ENCODE measurements around the gene NXPE3. TPM values are rescaled to one million over a fixed set of nuclear protein-coding genes. Genes with fewer than 3 reads are reported as not detected.

NXPE3 gene
- total RNA-seq, 1 donor from 2014 or later, result 9.4 TPM

GRCh38 chr3:101833446-101833974 is 54.5 kb downstream of the NXPE3 start:
- DNase-seq (ENCODE audit: low spot score), result no peak
- Mint-ChIP-seq H3K4me3 (no peak overlapping the region), H3K9me3 (no peaks in the 10 kb centered on the region), H3K4me1 (peaks cover 12% of the 10 kb centered on the region), H3K27ac (no peak overlapping the region), H3K36me3 (no peaks in the 10 kb centered on the region), H3K27me3 (ENCODE audit: insufficient read depth, low read depth) (peaks cover 2% of the 10 kb centered on the region)
- Histone ChIP-seq H3K36me3 (no peaks in the 10 kb centered on the region), H3K9me3 (ENCODE audit: low read depth) (no peaks in the 10 kb centered on the region), H3F3A (ENCODE audit: low read depth) (no peaks in the 10 kb centered on the region), H4K20me1 (ENCODE audit: low read depth) (no peaks in the 10 kb centered on the region), H3K4me3 (no peak overlapping the region), H3K9ac (no peak overlapping the region), H3K27ac (no peak overlapping the region), H3K4me2 (no peak overlapping the region), H3K27me3 (no peaks in the 10 kb centered on the region), H3K4me1 (peaks cover 11% of the 10 kb centered on the region), H2AFZ (replicated peaks) (no peak overlapping the region), H3K79me2 (ENCODE audit: low read depth) (no peaks in the 10 kb centered on the region)
- TF ChIP-seq, protein P1, sequence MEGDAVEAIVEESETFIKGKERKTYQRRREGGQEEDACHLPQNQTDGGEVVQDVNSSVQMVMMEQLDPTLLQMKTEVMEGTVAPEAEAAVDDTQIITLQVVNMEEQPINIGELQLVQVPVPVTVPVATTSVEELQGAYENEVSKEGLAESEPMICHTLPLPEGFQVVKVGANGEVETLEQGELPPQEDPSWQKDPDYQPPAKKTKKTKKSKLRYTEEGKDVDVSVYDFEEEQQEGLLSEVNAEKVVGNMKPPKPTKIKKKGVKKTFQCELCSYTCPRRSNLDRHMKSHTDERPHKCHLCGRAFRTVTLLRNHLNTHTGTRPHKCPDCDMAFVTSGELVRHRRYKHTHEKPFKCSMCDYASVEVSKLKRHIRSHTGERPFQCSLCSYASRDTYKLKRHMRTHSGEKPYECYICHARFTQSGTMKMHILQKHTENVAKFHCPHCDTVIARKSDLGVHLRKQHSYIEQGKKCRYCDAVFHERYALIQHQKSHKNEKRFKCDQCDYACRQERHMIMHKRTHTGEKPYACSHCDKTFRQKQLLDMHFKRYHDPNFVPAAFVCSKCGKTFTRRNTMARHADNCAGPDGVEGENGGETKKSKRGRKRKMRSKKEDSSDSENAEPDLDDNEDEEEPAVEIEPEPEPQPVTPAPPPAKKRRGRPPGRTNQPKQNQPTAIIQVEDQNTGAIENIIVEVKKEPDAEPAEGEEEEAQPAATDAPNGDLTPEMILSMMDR (IDR thresholded peaks at IDR 0.05), result no peak
- no peak for TF ChIP-seq EZH2phosphoT487 (IDR thresholded peaks at IDR 0.05)
- TF ChIP-seq EZH2 (IDR thresholded peaks at IDR 0.05), result no peak

DNA sequence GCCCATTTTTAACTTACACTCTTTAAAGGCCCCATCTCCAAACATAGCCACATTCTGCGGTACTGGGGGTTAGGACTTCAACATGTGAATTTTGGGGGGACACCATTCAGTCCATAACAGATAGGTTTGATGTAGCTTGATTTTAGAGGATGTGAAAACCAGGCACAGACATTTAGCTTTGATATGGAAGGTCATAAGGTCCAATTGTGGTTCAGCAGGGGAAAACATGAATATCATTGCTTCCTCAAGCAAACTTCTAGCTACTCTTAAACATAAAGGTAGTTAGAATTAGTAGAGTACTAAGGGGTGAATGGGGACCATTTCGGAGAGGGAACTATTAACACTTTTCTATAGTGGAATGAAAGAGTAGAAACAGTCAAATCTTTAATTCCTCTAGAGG is 56.7 kb downstream of the NXPE3 start:
- Mint-ChIP-seq H3K27ac (no peak overlapping the region), H3K4me1 (no peaks in the 10 kb centered on the region), H3K4me3 (no peak overlapping the region), H3K27me3 (ENCODE audit: insufficient read depth, low read depth) (peaks cover 2% of the 10 kb centered on the region), H3K9me3 (no peaks in the 10 kb centered on the region), H3K36me3 (no peaks in the 10 kb centered on the region)
- no peaks in the 10 kb centered on the region for H3K36me3 ChIP-seq
- H3K79me2 ChIP-seq (ENCODE audit: low read depth), result no peaks in the 10 kb centered on the region
- H3K9ac ChIP-seq, result no peak overlapping the region
- no peak overlapping the region for H3K27ac ChIP-seq
- no peaks in the 10 kb centered on the region for H3F3A ChIP-seq (ENCODE audit: low read depth)
- no peak overlapping the region for H3K4me3 ChIP-seq
- no peak overlapping the region for H3K4me2 ChIP-seq
- no peaks in the 10 kb centered on the region for H4K20me1 ChIP-seq (ENCODE audit: low read depth)
- H3K9me3 ChIP-seq (ENCODE audit: low read depth), result no peaks in the 10 kb centered on the region
- no peak overlapping the region for H2AFZ ChIP-seq (replicated peaks)
- H3K27me3 ChIP-seq, result no peaks in the 10 kb centered on the region
- no peak for DNase-seq (ENCODE audit: low spot score)
- no peaks in the 10 kb centered on the region for H3K4me1 ChIP-seq
- no peak for TF ChIP-seq EZH2phosphoT487 (IDR thresholded peaks at IDR 0.05)
- TF ChIP-seq, protein P1 (IDR thresholded peaks at IDR 0.05), result no peak
- TF ChIP-seq EZH2 (IDR thresholded peaks at IDR 0.05), result no peak

- Histone ChIP-seq H3K4me1 (no peaks in the 10 kb centered on the region), H3K4me2 (no peak overlapping the region), H3K27me3 (no peaks in the 10 kb centered on the region), H3K79me2 (ENCODE audit: low read depth) (no peaks in the 10 kb centered on the region), H3K9ac (no peak overlapping the region), H4K20me1 (ENCODE audit: low read depth) (no peaks in the 10 kb centered on the region), H3K4me3 (no peak overlapping the region), H3K9me3 (ENCODE audit: low read depth) (no peaks in the 10 kb centered on the region), H3K27ac (no peak overlapping the region), H3K36me3 (no peaks in the 10 kb centered on the region), H3F3A (ENCODE audit: low read depth) (no peaks in the 10 kb centered on the region), H2AFZ (replicated peaks) (no peak overlapping the region)
- no peak for DNase-seq (ENCODE audit: low spot score)
- H3K27ac Mint-ChIP-seq, result no peak overlapping the region
- H3K4me3 Mint-ChIP-seq, result no peak overlapping the region
- peaks cover 2% of the 10 kb centered on the region for H3K27me3 Mint-ChIP-seq (ENCODE audit: insufficient read depth, low read depth)
- H3K9me3 Mint-ChIP-seq, result no peaks in the 10 kb centered on the region
- H3K4me1 Mint-ChIP-seq, result no peaks in the 10 kb centered on the region
- H3K36me3 Mint-ChIP-seq, result no peaks in the 10 kb centered on the region
- TF ChIP-seq, protein P1 (IDR thresholded peaks at IDR 0.05), result no peak
- TF ChIP-seq EZH2phosphoT487 (IDR thresholded peaks at IDR 0.05) (no peak), EZH2 (IDR thresholded peaks at IDR 0.05) (no peak)
These were observed 57.1 kb downstream of the NXPE3 start for GRCh38 chr3:101836160-101836559.

Measured in neural progenitor cell (in vitro differentiated cells).